Activated CD8-positive, alpha-beta memory T cell treated with anti-CD3 and anti-CD28 coated beads for 1 hour (primary cell): ENCODE data around the gene TEX44.

Source experiments
- DNase-seq, 2 donors: peaks; one replicate each; pipeline ENCODE4 v3.0.0-alpha.2; 2020; ENCODE audit warnings: low read depth in 1 of 2; ENCODE audit errors: extremely low read depth in 1 of 2

Gene TEX44

GRCh38 chr2:231627384-231628120 is 34.9 kb downstream of the TEX44 start:
- no peak for DNase-seq

- DNase-seq: no peak
Observed at GRCh38 chr2:231632559-231633142, 40.0 kb downstream of the TEX44 start.

GRCh38 chr2:231633241-231633976 is 40.7 kb downstream of the TEX44 start:
- DNase-seq: no peak

- no peak for DNase-seq
Observed at GRCh38 chr2:231634412-231634811, 41.7 kb downstream of the TEX44 start.

GRCh38 chr2:231634951-231635875 is 42.5 kb downstream of the TEX44 start:
- DNase-seq: no peak

GRCh38 chr2:231640241-231640640 is 47.6 kb downstream of the TEX44 start:
- DNase-seq: no peak

- DNase-seq: no peak
Observed at GRCh38 chr2:231640641-231641111, 48.0 kb downstream of the TEX44 start.

GRCh38 chr2:231642631-231643494 is 50.2 kb downstream of the TEX44 start:
- peak; percentile 26 to 27 for DNase-seq

GRCh38 chr2:231643495-231643888 is 50.8 kb downstream of the TEX44 start:
- no peak for DNase-seq
